Skeletal muscle satellite cell (primary cell): ENCODE results near the gene DEFB131B.
"Not testable (repeated sequence)": the region's sequence is repeated elsewhere in the genome, so short reads cannot be mapped to it uniquely, and the experiment has no call there.

Experiments
- H3K27me3 ChIP-seq: 2 replicates; pipeline ENCODE4 v1.7.0; 2013; ENCODE audit warnings: low read length; ENCODE audit not compliant: control insufficient read depth, insufficient read depth
- H3K36me3 ChIP-seq: 2 replicates; pipeline ENCODE4 v1.7.0; 2013; ENCODE audit warnings: mild to moderate bottlenecking, control low read depth, low read length; ENCODE audit not compliant: insufficient read depth
- H3K4me1 ChIP-seq: 2 replicates; pipeline ENCODE4 v1.7.0; 2013; ENCODE audit warnings: low read length; ENCODE audit not compliant: control insufficient read depth, insufficient read depth
- H3K4me2 ChIP-seq: 2 replicates; pipeline ENCODE4 v1.7.0; 2013; ENCODE audit warnings: mild to moderate bottlenecking, low read length
- H3K4me3 ChIP-seq: 2 replicates; pipeline ENCODE4 v1.7.0; 2013; ENCODE audit warnings: low read length
- H3K9ac ChIP-seq: 2 replicates; pipeline ENCODE4 v1.7.0; 2013; ENCODE audit warnings: mild to moderate bottlenecking, low read depth, low read length, moderate library complexity
- H3K9me3 ChIP-seq: replicated peaks from 2 replicates; pipeline ENCODE4 v1.7.0; 2013; ENCODE audit warnings: mild to moderate bottlenecking, control low read depth, low read length

Gene DEFB131B

GRCh38 chr11:71869931-71870330 is 8.3 kb upstream of the DEFB131B start:
- not testable (repeated sequence) for H3K4me3 ChIP-seq

GRCh38 chr11:71870661-71871060 is 7.6 kb upstream of the DEFB131B start:
- H3K9me3 ChIP-seq, H3K4me1 ChIP-seq, H3K4me3 ChIP-seq, H3K9ac ChIP-seq, H3K36me3 ChIP-seq, H3K27me3 ChIP-seq, H3K4me2 ChIP-seq: not testable (repeated sequence)

More at GRCh38 chr11:71869931-71870330, 8.3 kb upstream of the DEFB131B start:
- H3K4me2 ChIP-seq, H3K9me3 ChIP-seq, H3K27me3 ChIP-seq, H3K9ac ChIP-seq, H3K36me3 ChIP-seq, H3K4me1 ChIP-seq: not testable (repeated sequence)

GRCh38 chr11:71876262-71876661 is 2.0 kb upstream of the DEFB131B start:
- not testable (repeated sequence) for H3K4me3 ChIP-seq, H3K36me3 ChIP-seq, H3K9ac ChIP-seq, H3K27me3 ChIP-seq, H3K4me1 ChIP-seq, H3K4me2 ChIP-seq, H3K9me3 ChIP-seq

- H3K4me1 ChIP-seq, H3K4me3 ChIP-seq, H3K36me3 ChIP-seq, H3K27me3 ChIP-seq, H3K9ac ChIP-seq, H3K9me3 ChIP-seq, H3K4me2 ChIP-seq: not testable (repeated sequence)
Observed at GRCh38 chr11:71885806-71886205, 7.6 kb downstream of the DEFB131B start.

DNA sequence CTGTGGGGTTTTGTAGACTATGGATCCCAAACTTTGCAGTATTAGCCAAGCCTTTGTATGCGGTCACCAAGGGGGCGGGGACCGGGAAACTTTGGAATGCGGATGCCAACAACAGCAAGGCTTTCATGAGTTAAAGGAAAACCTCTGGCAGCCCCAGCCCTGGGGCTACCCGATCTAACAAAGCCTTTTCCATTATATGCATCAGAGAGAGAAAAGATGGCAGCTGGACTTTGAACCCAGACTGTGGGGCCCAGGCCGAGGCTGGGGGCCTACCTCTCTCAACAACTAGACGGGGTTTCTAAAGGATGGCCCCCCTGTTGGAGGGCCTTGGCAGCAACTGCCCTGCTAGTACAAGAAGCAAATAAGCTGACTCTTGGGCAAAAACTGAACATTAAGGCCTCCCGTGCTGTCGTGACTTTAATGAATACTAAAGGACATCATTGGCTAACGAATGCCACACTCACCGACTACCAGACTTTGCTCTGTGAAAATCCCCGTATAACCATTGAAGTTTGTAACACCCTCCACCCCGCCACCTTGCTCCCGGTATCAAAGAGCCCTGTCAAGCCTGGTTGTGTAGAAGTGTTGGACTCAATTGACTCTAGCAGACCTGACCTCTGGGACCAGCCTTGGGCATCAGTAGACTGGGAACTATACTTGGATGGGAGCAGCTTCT is 10.2 kb downstream of the DEFB131B start:
- H3K9ac ChIP-seq, H3K4me3 ChIP-seq, H3K27me3 ChIP-seq, H3K4me2 ChIP-seq, H3K36me3 ChIP-seq, H3K9me3 ChIP-seq, H3K4me1 ChIP-seq: not testable (repeated sequence)

DNA sequence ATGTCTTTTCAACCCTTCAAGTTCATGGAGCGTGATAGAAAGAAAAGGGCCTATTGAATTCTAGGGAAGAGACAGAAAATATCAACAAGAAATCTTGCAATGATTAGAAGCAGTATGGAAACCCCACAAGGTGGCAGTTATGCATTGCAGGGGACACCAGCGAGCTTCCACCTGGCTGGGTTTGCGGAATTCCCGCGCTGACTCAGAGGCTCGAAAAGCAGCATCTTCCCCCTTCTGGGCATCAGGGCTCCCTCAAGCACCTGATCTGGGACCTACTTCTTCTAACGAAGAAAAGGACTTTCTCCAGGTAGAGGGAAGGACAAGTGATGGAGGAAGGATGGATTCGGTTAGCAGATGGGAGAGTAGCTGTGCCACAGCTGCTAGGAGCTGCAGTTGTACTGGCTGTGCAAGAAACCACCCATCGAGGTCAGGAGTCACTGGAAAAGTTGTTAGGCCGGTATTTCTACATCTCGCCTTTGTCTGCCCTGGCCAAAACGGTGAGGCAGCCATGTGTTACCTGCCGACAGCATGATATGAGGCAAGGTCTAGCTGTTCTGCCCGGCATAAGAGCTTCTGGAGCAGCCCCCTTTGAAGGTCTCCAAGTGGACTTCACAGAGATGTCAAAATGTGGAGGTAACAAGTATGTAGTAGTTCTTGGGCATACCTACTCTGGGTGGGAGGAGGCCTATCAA is 11.1 kb downstream of the DEFB131B start:
- H3K27me3 ChIP-seq, H3K9ac ChIP-seq, H3K4me3 ChIP-seq, H3K9me3 ChIP-seq, H3K4me1 ChIP-seq, H3K36me3 ChIP-seq, H3K4me2 ChIP-seq: not testable (repeated sequence)

- no peaks in the 10 kb centered on the region for H3K9me3 ChIP-seq
- H3K36me3 ChIP-seq, result no peaks in the 10 kb centered on the region
- H3K4me2 ChIP-seq, result no peak overlapping the region
- H3K4me3 ChIP-seq, result no peak overlapping the region
- no peaks in the 10 kb centered on the region for H3K4me1 ChIP-seq
- no peak overlapping the region for H3K9ac ChIP-seq
- H3K27me3 ChIP-seq, result no peaks in the 10 kb centered on the region
Observed at GRCh38 chr11:71895961-71896360, 17.7 kb downstream of the DEFB131B start.

DNA sequence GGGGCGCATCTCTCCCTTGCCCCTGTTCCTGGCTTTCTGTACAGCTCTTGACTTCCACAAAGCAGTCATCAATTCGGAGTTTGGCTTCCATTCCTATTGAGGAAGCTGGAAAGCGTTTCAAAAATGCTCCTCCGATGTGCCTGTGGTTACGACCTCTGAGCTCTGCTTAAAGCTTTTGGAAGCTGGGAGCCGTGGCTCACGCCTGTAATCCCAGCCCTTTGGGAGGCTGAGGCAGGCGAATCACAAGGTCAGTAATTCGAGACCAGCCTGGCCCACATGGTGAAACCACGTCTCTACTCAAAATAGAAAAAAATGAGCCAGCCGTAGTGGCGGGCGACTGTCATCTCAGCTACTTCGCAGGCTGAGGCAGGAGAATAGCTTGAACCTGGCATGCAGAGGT is 22.9 kb downstream of the DEFB131B start:
- H3K9me3 ChIP-seq, H3K9ac ChIP-seq: not testable (repeated sequence)

GRCh38 chr11:71908218-71908617 is 30.0 kb downstream of the DEFB131B start:
- H3K27me3 ChIP-seq, result no peaks in the 10 kb centered on the region
- no peak overlapping the region for H3K9ac ChIP-seq
- H3K4me2 ChIP-seq, result no peak overlapping the region
- no peaks in the 10 kb centered on the region for H3K4me1 ChIP-seq
- no peak overlapping the region for H3K4me3 ChIP-seq
- H3K36me3 ChIP-seq, result no peaks in the 10 kb centered on the region
- no peaks in the 10 kb centered on the region for H3K9me3 ChIP-seq

More for the DNA sequence above, 22.9 kb downstream of the DEFB131B start:
- H3K36me3 ChIP-seq, H3K4me1 ChIP-seq, H3K4me3 ChIP-seq, H3K4me2 ChIP-seq, H3K27me3 ChIP-seq: not testable (repeated sequence)

DNA sequence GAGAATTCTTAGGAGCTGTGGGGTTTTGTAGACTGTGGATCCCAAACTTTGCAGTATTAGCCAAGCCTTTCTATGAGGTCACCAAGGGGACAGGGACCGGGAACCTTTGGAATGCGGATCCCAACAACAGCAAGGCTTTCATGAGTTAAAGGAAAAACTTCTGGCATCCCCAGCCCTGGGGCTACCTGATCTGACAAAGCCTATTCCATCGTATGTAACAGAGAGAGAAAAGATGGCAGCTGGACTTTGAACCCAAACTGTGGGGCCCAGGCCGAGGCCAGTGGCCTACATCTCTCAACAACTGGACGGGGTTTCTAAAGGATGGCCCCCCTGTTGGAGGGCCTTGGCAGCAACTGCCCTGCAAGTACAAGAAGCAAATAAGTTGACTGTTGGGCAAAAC is 32.5 kb downstream of the DEFB131B start:
- H3K9ac ChIP-seq, H3K4me3 ChIP-seq, H3K27me3 ChIP-seq, H3K9me3 ChIP-seq, H3K4me1 ChIP-seq, H3K4me2 ChIP-seq, H3K36me3 ChIP-seq: not testable (repeated sequence)

DNA sequence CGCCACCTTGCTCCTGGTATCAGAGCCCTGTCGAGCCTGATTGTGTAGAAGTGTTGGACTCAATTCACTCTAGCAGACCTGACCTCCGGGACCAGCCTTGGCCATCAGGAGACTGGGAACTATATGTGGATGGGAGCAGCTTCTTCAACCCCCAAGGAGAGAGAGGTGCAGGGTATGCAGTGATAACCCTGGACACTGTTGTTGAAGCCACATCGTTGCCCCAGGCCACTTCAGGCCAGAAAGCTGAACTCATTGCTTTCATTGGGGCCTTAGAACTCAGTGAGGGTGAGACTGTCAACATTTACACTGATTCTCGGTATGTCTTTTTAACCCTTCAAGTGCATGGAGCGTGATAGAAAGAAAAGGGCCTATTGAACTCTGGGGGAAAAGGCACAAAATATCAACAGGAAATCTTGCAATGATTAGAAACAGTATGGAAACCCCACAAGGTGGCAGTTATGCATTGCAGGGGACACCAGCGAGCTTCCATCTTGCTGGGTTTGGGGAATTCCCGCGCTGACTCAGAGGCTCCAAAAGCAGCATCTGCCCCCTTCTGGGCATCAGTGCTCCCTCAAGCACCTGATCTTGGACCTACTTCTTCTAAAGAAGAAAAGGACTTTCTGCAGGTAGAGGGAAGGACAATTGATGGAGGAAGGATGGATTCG is 33.2 kb downstream of the DEFB131B start:
- H3K9ac ChIP-seq, H3K9me3 ChIP-seq, H3K4me1 ChIP-seq, H3K4me3 ChIP-seq, H3K4me2 ChIP-seq, H3K27me3 ChIP-seq, H3K36me3 ChIP-seq: not testable (repeated sequence)

- H3K36me3 ChIP-seq, H3K9me3 ChIP-seq, H3K9ac ChIP-seq, H3K4me3 ChIP-seq, H3K4me1 ChIP-seq, H3K4me2 ChIP-seq, H3K27me3 ChIP-seq: not testable (repeated sequence)
Observed at GRCh38 chr11:71911986-71912340, 33.7 kb downstream of the DEFB131B start.
